ENCODE data around the gene EFCAB5.

DNA sequence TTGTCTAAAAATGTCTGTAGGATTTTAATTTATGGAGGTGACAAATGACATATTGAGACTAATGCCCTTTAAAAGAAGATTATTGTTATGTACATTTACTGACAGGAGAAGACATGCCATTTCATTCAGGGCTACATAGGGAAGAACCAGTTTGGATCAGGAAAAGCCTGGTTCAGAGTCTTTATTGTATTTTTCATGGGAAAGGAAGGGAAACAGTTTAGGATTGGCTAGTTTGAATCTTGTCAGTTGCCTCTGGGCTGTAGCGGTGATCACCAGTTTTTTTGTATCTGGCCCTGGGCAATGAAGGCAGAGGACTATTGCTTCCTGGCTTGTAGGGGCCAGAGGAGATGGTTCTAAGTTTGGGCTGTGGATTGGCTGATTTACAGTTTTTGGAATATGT lies 206.9 kb downstream of the EFCAB5 start:
- TF ChIP-seq, protein P1, sequence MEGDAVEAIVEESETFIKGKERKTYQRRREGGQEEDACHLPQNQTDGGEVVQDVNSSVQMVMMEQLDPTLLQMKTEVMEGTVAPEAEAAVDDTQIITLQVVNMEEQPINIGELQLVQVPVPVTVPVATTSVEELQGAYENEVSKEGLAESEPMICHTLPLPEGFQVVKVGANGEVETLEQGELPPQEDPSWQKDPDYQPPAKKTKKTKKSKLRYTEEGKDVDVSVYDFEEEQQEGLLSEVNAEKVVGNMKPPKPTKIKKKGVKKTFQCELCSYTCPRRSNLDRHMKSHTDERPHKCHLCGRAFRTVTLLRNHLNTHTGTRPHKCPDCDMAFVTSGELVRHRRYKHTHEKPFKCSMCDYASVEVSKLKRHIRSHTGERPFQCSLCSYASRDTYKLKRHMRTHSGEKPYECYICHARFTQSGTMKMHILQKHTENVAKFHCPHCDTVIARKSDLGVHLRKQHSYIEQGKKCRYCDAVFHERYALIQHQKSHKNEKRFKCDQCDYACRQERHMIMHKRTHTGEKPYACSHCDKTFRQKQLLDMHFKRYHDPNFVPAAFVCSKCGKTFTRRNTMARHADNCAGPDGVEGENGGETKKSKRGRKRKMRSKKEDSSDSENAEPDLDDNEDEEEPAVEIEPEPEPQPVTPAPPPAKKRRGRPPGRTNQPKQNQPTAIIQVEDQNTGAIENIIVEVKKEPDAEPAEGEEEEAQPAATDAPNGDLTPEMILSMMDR (IDR thresholded peaks at IDR 0.05), result no peak
- TF ChIP-seq POLR2A (IDR thresholded peaks at IDR 0.05), result no peak

Measured in vagina (tissue), 2 donors.